Natural killer cell treated with Interleukin-12 subunit alpha and Interleukin-12 subunit beta and Interleukin-15 and Interleukin-18, amount 100 ng/mL, for 72 hours (primary cell): ENCODE results near the gene MELTF. TPM values are rescaled to one million over a fixed set of nuclear protein-coding genes. Genes with fewer than 3 reads are reported as not detected.

Source experiments
- ATAC-seq, 2 donors: fragments of 150-1000 bp; cut with Tn5 transposase in 1 of 2; sonication (Bioruptor Pico), chemical (Tn5 transposase) in 1 of 2; 2 replicates each; pipeline ENCODE4 v1.10.0; 2021
- DNase-seq: peaks from one replicate; pipeline ENCODE4 v3.0.0; 2022; ENCODE audit warnings: low spot score
- H3K27ac Mint-ChIP-seq, 2 donors: 1 replicate in 1 of 2; 2 replicates in 1 of 2; pipeline ENCODE4 v1.8.0; 2022; ENCODE audit warnings: mixed read lengths in 2 of 2, mild to moderate bottlenecking in 1 of 2, moderate library complexity in 1 of 2
- H3K27me3 Mint-ChIP-seq, 2 donors: 1 replicate in 1 of 2; 2 replicates in 1 of 2; pipeline ENCODE4 v1.8.0; 2022; ENCODE audit warnings: mixed read lengths in 2 of 2
- H3K36me3 Mint-ChIP-seq: one replicate; pipeline ENCODE4 v1.8.0; 2022; ENCODE audit warnings: mixed read lengths
- H3K4me1 Mint-ChIP-seq, 2 donors: 1 replicate in 1 of 2; 2 replicates in 1 of 2; pipeline ENCODE4 v1.8.0; 2022; ENCODE audit warnings: low read depth in 2 of 2, mixed read lengths in 2 of 2, mild to moderate bottlenecking in 1 of 2
- H3K4me3 Mint-ChIP-seq: one replicate; pipeline ENCODE4 v1.8.0; 2022; ENCODE audit warnings: mixed read lengths
- H3K9me3 Mint-ChIP-seq: 2 replicates; pipeline ENCODE4 v1.8.0; 2022; ENCODE audit warnings: mixed read lengths
- total RNA-seq, 2 donors: library from RNA; stranded (reverse); gene quantifications; one replicate each; pipeline ENCODE4 v1.2.3, GENCODE V29; 2022

Gene MELTF
- total RNA-seq, 2 donors from 2014 or later, result 2.1 to 3.7 TPM

DNA sequence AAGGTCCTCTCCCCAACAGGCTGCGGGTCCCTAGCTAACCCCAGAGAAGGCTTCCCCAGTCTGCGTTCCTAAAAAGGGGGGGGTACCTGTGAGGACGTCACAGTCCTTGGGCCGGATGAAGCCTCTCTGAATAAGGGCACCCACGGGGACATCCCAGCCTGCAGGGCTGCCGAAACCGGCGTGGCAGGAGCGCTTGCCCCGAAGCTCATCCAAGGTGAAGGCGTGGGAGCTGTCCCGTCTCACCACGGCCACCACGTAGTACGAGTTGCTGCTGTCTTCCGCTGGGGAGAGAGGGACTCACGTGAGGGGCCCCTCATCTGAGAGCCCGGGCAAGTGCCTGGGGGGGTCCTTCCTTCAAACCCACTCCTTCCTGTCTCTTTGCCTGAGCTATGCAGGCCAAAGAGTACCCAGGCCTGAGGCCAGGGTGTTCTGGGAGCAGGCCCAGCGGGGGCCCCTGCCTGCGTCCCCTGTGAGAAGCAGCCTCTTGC is 20.0 kb downstream of the MELTF start:
- no peaks in the 10 kb centered on the region for H3K36me3 Mint-ChIP-seq
- no peaks in the 10 kb centered on the region for H3K9me3 Mint-ChIP-seq
- H3K4me3 Mint-ChIP-seq, result no peak overlapping the region
- no peak for DNase-seq
- H3K27ac Mint-ChIP-seq, result no peak overlapping the region
- no peak for ATAC-seq
- no peaks in the 10 kb centered on the region for H3K27me3 Mint-ChIP-seq
- no peaks in the 10 kb centered on the region for H3K4me1 Mint-ChIP-seq

DNA sequence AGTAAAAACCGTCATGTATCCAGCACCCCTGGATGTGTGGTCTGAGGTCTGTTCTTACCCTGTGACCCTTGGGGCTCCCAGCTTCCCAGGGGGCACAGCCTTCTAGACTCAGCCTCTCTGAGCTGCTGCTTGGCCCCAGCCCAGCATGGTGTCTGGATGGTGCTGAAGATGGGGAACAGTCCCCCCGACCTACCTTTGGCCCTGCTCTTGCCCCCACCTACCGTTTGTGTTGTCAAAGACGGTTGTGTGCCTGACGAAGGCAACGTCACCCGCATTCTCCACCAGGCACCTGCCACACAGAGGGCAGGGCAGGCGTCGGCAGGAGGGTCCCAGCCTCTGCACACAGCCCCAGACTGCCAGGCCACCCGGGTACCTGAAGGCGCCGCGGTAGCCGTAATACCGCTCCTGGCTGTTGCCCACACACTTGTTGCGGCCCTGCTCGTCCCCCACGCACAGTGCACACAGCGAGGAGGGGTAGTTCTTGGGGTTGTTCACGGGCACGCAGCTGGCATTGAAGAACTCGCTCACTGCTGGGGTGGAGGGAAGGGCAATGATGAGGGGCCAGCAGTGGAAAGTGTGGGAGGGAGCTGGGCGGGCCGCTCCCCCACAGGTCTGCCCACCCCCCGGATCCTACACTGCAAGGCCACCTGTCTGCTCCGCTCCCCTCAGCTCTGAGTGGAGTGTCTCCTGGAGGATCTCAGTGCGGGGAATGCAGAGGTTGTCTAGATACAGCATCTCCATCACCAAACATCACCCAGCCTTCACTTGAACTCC is 21.0 kb downstream of the MELTF start:
- DNase-seq (no peak), ATAC-seq (no peak)
- Mint-ChIP-seq H3K9me3 (no peaks in the 10 kb centered on the region), H3K4me3 (no peak overlapping the region), H3K36me3 (no peaks in the 10 kb centered on the region), H3K4me1 (peaks cover 2 to 5% of the 10 kb centered on the region in 2 donors), H3K27me3 (no peaks in the 10 kb centered on the region), H3K27ac (no peak overlapping the region)

DNA sequence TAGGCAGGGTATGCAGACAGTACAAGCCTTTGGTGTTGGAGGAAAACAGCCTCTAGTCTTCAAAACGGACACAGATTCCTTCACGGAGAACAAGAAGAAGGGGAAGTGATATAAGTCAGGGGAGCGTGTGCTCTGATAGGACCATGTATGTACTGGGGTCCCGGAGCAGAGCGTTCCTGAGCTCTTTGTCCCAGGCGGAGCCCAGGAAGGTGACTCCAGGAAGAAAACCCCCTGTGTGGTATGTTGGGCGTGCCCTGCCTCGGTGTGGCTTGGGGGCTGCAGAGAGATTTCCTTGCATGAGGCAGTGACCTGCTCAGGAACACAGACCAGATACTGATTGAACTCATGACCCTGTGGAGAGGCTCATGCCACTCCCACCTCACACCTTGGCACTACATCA is 21.7 kb downstream of the MELTF start:
- Mint-ChIP-seq H3K27me3 (no peaks in the 10 kb centered on the region), H3K9me3 (no peaks in the 10 kb centered on the region), H3K27ac (no peak overlapping the region), H3K4me1 (peaks cover 2 to 5% of the 10 kb centered on the region in 2 donors), H3K4me3 (no peak overlapping the region), H3K36me3 (no peaks in the 10 kb centered on the region)
- ATAC-seq (no peak), DNase-seq (no peak)

DNA sequence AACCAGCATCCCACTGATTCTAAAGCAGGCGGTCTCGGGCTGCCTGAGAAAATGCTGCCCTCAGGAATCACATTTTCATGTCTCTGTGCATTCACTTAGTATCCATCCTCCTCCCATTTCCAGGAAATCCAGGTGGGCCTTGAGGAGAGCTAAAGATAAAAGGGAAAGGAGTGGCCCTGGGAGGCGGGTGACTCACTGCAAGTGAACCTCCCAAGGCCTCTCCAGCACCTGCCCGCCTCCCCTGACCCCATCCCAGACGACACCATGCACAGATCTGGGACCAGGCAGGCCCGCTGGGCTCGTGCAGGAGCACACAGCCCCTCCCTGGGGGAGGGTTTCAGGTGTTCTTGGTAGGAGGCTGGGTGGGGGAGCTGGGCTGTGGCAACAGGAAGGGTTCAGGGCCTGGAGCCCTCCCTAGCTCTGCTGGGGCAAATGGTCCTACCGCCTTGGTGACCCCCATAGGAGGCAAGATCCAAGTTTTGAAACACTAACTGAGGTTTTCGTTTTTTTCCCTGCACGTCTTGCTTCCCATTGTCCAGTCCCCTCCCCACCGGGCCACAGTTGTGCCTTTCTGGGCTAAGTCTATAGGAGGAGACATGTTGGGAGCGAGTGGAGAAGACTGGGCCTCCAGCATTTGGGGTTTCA is 22.2 kb downstream of the MELTF start:
- ATAC-seq (no peak), DNase-seq (no peak)
- H3K9me3 Mint-ChIP-seq, result no peaks in the 10 kb centered on the region
- H3K27me3 Mint-ChIP-seq, result no peaks in the 10 kb centered on the region
- H3K36me3 Mint-ChIP-seq, result no peaks in the 10 kb centered on the region
- peaks cover 2 to 5% of the 10 kb centered on the region in 2 donors for H3K4me1 Mint-ChIP-seq
- H3K4me3 Mint-ChIP-seq, result no peak overlapping the region
- H3K27ac Mint-ChIP-seq, result no peak overlapping the region

DNA sequence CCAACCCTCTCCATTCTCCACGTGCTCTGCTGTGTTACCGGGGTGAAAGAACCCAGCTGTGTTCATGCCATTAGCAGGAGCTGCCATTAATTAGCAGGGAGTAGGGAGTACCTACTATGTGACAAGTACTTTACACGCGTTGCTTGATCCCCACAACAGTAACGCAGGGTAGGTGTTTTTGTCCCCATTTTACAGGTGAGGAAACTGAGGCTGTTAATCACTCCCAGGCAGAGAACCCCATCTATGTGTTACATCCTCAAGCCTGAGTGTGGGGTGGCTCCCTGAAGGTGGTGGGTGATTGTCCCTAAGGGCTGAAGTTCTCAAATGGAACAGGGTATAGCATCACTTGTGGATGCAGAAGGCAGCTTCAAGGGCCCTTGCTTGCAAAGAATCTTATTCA is 22.8 kb downstream of the MELTF start:
- no peaks in the 10 kb centered on the region for H3K27me3 Mint-ChIP-seq
- ATAC-seq, result no peak
- H3K4me1 Mint-ChIP-seq, result peaks cover 2 to 5% of the 10 kb centered on the region in 2 donors
- no peak overlapping the region for H3K4me3 Mint-ChIP-seq
- no peak for DNase-seq
- H3K9me3 Mint-ChIP-seq, result no peaks in the 10 kb centered on the region
- no peak overlapping the region for H3K27ac Mint-ChIP-seq
- no peaks in the 10 kb centered on the region for H3K36me3 Mint-ChIP-seq

DNA sequence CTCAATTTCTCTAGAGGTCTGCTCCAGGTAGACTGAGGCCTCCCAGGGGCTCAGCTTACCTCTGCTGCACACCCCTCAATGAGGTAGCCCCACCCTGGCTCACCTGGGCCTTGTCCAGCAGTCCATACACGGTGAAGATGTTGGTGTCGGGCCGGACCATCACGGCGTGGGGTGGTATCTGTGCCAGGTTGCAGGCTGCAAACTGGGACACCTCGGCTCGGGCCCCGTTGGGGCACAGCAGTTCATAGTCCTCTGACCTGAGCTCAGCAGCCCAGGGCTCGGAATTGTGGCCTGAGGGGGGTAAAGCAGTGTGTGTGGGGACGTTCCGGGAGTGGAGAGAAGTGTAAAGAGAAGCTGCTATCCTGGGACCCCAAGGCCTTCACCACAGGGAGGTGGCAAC is 23.2 kb downstream of the MELTF start:
- ATAC-seq (no peak), DNase-seq (no peak)
- H3K4me1 Mint-ChIP-seq, result peaks cover 5% of the 10 kb centered on the region in 2 donors
- H3K27me3 Mint-ChIP-seq, result no peaks in the 10 kb centered on the region
- H3K36me3 Mint-ChIP-seq, result no peaks in the 10 kb centered on the region
- no peaks in the 10 kb centered on the region for H3K9me3 Mint-ChIP-seq
- no peak overlapping the region for H3K4me3 Mint-ChIP-seq
- no peak overlapping the region for H3K27ac Mint-ChIP-seq

DNA sequence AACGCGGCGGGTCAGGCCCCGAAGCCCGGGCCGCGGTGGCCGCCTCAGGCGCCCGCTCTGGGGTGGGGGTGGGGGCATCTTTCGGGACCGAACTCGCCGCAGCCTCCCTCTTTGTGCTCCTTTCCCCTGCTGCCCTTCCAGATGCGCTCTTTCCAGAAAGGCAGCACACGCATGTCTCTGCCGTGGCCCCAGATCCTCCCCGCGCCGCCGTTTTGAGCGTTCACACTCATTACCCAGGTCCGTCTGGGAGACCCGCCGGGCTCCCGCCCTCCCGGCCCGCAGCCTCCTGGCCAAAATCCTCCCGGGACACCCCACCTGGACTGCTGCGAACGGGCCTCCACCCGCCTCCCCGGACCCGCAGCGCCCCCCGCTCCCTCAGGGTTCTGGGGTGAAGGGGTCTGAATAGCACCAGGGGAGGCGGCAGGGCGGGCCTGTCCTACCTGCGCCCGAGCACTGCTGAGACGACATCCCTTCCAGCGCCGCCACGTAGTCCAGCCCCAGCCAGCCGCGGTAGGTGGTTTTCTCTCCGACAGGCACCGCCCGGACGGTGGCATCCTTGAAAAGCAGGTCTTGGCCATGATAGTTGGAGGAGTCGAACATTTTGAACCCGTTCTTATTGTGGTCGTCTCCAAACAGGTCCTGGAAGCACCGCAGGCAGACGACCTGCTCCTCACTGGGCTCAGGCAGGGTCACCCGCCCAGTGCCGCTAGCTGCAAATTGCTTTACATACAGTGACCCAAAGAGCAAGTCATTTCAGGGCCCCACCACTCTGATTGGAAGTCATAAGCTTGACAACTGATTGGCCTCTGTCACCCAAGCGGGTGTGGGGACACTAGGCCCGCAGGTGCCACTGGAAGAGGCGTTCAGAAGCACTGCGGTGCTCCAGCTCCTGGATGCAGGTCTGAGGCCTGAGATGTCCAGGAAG is 25.9 kb downstream of the MELTF start:
- H3K27ac Mint-ChIP-seq, result peak overlapping the region in 1 of 2 donors; percentile 31
- H3K27me3 Mint-ChIP-seq, result no peaks in the 10 kb centered on the region
- ATAC-seq (no peak), DNase-seq (peak; percentile 57)
- H3K36me3 Mint-ChIP-seq, result no peaks in the 10 kb centered on the region
- peaks cover 5 to 7% of the 10 kb centered on the region in 2 donors for H3K4me1 Mint-ChIP-seq
- H3K9me3 Mint-ChIP-seq, result no peaks in the 10 kb centered on the region
- H3K4me3 Mint-ChIP-seq, result peak overlapping the region; percentile 73

DNA sequence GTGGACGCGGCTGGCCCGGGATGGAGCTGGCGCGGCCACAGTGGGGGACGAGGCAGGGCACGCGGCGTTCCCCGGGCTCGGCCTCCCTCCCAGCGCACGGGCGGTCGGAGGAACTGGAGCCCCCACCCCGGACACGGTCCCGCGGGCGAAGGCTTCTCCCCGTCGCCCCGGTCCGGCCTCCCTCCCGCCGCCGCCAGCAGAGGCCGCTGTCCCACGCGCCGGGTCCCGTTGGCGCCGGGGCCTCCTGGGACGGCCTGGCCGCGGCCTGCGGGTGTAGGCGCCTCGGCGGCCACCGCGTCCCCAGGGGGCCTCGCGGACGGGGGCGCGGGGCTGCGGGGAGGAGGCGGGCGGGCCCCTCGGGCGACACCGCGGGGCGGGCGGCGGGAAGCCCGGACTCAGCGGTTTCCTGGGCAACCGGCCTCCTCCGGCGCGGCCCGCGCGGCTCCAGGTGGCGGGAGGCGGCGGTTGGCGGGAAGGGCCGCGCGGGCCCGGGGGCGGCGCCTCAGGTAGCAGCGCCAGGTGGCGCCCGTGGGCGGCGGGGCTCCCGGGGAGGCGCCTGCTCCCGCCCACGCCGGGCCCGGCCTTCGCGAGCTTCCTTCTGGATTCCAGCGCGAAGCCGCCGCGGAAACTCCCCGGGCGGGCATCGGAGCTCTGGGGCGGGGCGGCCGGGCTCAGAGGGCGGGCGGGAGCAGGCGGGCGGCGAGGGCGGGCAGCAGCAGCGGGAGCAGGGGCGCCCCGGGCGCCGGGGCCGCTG is 26.7 kb downstream of the MELTF start:
- H3K9me3 Mint-ChIP-seq, result no peaks in the 10 kb centered on the region
- peak overlapping the region; percentile 73 for H3K4me3 Mint-ChIP-seq
- no peak overlapping the region for H3K27ac Mint-ChIP-seq

DNA sequence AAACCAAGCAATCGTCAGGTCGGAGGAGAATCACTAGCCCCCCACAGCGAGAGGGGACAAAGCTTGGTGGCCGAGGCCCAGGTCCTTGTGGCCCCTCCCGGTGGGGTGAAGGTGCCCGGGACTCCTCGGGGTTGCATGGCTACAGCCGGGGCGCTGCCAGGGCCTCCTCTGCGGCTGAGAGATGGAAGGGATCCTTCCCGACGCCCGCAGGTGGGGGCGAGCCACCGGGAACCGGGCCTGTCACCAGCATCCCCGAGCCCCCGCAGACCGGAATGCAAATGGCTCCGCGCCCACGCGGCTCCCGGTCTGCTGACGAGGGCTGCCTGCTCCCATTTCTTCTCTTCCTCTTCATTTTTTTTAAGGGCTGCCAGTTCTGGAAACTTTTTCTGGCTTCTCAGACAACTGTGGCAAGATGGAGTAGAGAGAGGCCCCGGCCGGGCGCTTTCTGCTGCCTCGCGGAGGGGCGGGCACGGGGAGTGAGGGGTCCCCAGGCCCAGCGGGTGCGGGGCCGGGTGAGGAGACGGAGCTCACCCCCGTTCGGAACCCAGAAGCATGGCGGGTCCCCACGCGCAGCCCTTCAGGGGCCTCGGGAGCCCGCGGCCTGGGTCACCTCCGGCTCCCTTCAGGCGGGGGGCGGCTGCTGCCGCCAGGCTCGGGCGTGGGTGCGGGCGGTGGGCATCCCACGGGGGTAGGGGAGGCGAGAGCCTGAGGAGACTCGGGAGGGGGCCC is 27.5 kb downstream of the MELTF start:
- Mint-ChIP-seq H3K27me3 (no peaks in the 10 kb centered on the region), H3K27ac (peak overlapping the region; percentile 41 to 42), H3K4me3 (peak overlapping the region; percentile 57), H3K9me3 (no peaks in the 10 kb centered on the region), H3K36me3 (no peaks in the 10 kb centered on the region), H3K4me1 (peaks cover 5 to 7% of the 10 kb centered on the region in 2 donors)
- no peak for ATAC-seq
- DNase-seq, result peak; percentile 62

More for the DNA sequence above, 26.7 kb downstream of the MELTF start:
- ATAC-seq (peak; percentile 88 to 91), DNase-seq (peak; percentile 88)
- no peaks in the 10 kb centered on the region for H3K27me3 Mint-ChIP-seq
- peaks cover 5 to 7% of the 10 kb centered on the region in 2 donors for H3K4me1 Mint-ChIP-seq
- H3K36me3 Mint-ChIP-seq, result no peaks in the 10 kb centered on the region

DNA sequence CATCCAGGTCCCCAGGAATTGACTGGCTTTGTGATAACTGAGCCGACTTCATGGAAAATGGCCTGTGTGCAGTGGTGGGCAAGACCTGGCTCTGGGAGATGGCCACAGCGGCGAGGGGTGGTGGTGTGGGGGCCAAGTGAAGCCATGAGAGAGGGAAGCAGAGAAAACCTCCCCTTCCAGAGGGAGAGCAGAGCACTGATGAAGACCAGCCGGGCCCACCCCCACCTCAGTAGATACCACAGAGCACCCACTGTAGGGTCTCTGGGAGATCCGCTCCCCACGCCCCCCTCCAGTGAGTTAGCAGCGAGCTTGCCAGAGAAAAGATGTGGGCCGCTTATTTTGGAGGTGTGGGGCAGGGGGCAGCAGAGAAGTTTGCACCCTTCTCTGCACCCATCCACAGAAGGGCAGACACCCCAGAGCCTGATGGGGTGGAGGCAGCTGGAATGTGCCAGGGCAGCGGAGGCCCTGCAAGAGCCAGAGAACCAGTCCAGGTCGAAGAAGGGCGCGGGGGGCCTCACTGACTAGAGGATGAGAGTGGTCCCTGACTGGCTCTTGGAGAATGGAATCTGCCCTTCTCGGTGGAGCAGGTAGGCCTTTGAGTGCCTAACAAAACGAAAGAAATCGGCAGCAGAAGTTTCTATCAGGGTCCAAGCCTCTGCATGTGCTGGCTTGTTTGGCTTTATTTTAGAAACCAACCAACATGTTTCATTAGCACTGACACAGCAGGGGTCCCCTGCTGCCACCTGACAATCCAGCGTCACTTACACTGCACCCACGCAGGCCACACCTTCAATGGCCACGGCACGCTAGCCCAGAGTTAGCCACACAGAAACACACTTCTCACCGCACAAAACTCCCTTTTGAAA is 28.3 kb downstream of the MELTF start:
- Mint-ChIP-seq H3K4me1 (peaks cover 5 to 7% of the 10 kb centered on the region in 2 donors), H3K9me3 (no peaks in the 10 kb centered on the region), H3K27ac (peak overlapping the region; percentile 41 to 42), H3K36me3 (no peaks in the 10 kb centered on the region), H3K27me3 (no peaks in the 10 kb centered on the region), H3K4me3 (peak overlapping the region; percentile 57)
- no peak for ATAC-seq
- DNase-seq, result peak; percentile 53

DNA sequence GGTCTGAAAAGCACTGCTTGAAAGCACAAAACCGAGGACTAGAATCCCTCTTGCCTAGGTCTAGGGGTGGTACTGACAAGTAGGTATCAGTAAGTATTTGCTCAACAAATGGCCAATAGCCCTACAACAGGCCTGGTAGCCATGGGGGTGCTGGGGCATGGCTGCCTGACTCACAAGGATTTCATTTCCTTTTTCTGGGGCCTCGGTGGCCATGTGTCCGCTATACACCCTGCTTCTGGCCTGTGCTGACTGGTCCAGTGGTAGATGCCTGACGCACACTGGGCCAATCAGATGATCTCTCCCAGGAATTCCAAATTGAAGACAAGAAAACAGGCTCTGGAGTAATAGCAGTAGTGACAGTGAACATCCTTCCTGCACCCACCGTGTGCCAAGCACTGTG is 29.4 kb downstream of the MELTF start:
- Mint-ChIP-seq H3K9me3 (no peaks in the 10 kb centered on the region), H3K4me1 (peaks cover 5 to 7% of the 10 kb centered on the region in 2 donors), H3K36me3 (no peaks in the 10 kb centered on the region), H3K27me3 (no peaks in the 10 kb centered on the region), H3K27ac (no peak overlapping the region), H3K4me3 (no peak overlapping the region)
- ATAC-seq (no peak), DNase-seq (peak; percentile 56)
